Activated CD4-positive, alpha-beta T cell treated with anti-CD3 and anti-CD28 coated beads, Interleukin-2, amount 50 U/mL, for 24 hours (primary cell): ENCODE measurements around the gene CMSS1.

ENCODE experiments used
- DNase-seq, 2 donors: peaks; one replicate each; pipeline ENCODE4 v3.0.0-alpha.2; 2020; ENCODE audit warnings: low read depth in 1 of 2, low spot score in 1 of 2

CMSS1 gene

GRCh38 chr3:99873269-99874102, 55.8 kb downstream of the CMSS1 start:
- no peak for DNase-seq

DNA sequence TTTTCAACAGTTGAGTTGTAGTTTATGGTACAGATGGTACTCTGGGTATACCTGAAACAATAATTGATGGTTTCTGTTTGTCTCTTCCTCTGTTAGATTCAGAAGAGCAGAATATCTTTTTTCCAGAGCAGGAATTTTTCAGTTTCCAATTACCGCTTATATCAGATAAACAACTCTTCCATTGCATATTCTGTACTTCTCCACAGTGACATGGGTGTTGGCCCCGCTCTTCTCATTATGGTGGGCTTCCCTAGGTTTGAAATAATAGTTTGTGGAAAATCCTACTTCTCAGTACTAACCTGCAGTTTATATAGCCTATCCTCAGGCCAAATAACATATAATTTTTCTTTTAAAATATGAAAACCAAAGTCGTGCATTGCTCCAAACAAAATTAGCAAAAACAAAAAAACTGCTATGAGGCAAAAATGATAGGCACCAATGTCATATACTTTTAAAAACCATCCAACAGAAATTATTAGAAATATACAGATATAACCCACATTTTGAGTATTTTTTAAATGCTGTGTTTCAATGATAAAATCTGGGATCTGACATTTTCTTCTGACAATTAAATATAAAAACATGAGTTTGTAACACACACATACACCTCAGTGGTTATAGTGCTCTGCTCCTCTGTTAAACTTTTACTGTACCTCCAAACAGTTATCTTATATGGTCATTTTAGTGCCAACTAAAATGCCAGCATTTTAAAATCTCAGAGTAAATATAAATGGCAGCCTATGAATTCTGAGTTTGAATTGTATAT, 56.8 kb downstream of the CMSS1 start:
- no peak for DNase-seq

GRCh38 chr3:99875581-99875928, 57.9 kb downstream of the CMSS1 start:
- DNase-seq: no peak

- peak; percentile 19 to 29 for DNase-seq
Observed at GRCh38 chr3:99875929-99876841, 58.5 kb downstream of the CMSS1 start.

DNA sequence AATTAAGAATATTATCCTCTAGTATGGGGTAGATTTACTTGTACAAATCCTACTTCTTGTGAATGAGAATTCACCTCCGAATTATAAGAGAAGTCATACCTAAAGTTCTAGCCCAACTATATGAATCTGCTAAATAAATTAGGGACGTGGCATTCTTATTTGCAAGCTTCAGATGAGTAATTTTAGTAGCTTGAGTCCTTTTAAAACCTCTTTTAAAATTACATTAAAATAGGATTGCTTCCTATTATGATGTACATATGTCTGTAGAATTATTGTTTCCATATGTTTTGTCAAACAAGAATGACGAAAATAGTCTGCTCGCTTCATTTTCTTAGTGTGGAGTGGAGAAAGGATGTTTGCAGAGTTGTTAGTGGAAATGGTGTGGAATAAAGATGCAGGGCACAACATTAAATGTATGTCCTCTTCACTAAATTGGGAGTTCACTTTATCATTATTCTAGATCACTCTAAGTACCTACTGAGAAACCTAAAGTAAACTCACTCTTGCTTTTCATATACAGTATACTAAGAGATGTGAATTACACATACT, 59.4 kb downstream of the CMSS1 start:
- no peak for DNase-seq

GRCh38 chr3:99878005-99878404, 60.3 kb downstream of the CMSS1 start:
- DNase-seq: no peak

DNA sequence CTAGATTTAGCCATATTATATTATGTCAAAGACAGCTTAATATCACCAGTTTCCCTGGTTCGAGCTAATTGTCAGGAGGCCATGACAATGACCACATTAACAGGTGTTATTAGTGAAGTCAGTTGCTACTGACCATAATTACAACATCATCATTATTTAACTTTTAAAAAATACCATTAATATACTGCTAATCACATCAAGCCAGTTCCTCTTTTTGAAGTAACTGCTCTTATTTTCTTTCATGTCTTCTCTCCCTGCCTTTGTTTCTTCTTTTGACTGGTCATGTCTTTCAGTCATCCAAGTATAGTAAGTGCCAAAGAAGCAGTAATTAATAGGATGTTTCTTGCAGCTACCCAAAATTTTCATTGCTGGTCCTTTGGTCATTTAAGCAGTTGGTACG, 61.6 kb downstream of the CMSS1 start:
- DNase-seq: no peak

GRCh38 chr3:99881121-99881524, 63.5 kb downstream of the CMSS1 start:
- no peak for DNase-seq

DNA sequence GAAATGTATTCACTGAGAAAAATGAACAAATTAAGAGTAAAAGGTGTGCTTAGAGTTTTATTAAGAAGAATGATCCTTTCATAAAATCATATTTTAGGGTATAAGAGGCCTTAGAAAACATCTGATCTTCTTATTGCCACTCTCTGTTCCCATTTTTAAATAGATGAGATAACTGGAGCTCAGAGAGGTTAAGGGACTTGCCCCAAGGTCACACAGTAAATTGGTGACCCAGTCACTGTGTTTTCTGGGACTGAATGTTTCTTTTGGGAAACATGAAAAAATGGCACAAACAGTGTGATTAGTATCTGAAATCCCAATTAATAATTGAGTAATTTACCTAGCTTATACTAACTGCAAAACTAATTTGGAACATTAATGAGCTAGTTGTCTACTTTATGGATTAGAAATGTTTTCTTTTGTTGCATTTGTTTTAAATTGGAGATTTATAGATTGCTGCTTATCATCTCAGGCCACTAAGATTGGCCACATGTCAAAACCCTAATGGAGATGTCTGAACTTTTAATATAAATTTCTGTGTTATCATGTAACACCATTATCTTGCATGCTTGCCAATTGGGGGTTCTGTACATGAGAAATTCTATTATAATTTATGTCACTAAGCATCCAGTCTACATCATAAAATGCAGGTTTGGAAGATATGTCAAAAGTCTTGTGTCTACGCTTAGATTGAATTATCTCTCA, 64.9 kb downstream of the CMSS1 start:
- no peak for DNase-seq

DNA sequence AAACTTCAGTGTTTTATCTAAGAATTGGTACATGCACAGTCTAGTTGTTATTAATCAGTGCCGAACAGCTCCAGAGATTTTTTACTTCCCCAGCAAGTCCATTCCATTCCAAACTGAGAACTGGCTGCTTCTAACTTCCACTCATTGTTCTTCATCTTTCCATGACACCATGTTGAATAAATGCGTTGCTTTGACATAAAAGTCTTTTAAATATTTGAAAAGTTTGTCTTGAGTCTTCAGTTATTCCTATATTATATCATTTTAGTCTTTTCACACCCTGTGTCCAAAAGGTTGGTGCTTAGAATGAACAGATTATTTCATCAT, 65.4 kb downstream of the CMSS1 start:
- DNase-seq: no peak

GRCh38 chr3:99883693-99884092, 66.0 kb downstream of the CMSS1 start:
- no peak for DNase-seq

GRCh38 chr3:99884484-99884883, 66.8 kb downstream of the CMSS1 start:
- DNase-seq: no peak

- DNase-seq: no peak
Observed at GRCh38 chr3:99885085-99885484, 67.4 kb downstream of the CMSS1 start.

DNA sequence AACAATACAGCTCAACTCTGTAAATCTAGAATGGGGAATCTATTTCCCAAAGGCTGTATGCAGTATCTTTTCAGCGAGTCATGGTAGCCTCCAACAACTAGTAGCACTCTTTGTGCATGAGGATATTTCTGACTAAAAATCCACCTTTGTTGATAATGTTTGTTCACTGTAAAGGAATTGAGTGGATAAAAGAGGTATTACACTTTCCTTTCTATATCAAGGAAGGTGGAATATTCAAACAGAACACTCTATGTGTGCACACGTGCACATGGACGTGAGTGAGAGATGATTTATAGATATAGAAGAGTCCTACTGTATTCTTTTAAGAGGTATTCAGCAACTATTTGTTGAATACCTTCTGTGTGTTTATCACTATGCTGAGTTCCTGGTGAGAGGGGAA, 68.2 kb downstream of the CMSS1 start:
- no peak for DNase-seq

GRCh38 chr3:99891610-99892285, 74.1 kb downstream of the CMSS1 start:
- no peak for DNase-seq

DNA sequence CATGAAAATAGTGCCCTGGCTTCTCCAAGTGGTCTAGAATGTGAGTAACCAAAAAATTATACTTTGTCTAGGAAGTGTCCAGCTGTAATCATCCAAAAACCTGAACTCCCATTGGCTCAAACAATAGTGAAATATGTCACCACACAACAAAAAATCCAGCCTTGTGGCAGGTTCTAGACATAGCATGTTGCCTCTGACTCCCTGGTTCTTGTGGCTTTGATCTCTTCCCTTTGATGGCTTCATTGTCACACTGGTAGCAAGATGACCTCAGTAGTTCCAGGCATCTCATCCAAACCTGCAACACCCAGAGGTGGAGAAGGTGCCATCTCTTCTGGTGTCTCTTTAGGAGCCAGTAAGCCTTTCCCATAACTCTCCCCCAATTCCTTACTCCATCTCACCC, 74.7 kb downstream of the CMSS1 start:
- DNase-seq: no peak

GRCh38 chr3:99895131-99895696, 77.6 kb downstream of the CMSS1 start:
- DNase-seq: no peak

DNA sequence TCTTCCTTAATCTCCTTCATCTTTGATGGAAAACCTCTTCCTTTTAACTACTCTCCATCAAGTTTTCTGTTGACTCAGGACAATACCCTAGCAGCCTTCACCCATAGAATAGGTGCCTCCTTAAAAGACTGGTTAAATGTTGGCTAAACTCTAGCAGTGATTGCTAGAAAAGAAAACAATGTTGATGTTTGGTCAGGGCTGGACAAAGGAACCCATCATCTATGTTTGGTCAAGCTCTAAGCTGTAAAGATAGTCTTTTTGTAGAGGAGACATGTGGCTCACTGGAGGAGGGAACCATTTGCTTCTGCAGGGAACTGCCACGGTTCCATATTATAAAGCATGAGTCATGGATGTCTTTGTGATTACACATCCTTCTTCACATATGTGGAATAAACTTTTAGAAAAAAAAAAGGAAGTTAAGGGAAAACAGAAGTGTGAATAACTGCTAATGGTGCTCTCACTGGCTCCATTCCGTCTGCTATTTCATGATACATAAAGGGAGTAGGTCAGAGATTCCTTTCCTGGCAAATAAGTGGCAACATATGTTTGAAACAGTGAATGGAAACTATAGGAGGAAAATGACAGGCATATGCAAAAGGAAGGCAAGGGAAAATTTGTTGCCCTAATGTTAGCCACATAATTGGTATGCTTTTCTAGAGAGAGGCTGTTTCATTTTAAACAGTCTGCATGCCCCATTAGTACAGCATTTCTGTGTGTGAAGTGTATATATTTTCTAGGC, 78.2 kb downstream of the CMSS1 start:
- no peak for DNase-seq

DNA sequence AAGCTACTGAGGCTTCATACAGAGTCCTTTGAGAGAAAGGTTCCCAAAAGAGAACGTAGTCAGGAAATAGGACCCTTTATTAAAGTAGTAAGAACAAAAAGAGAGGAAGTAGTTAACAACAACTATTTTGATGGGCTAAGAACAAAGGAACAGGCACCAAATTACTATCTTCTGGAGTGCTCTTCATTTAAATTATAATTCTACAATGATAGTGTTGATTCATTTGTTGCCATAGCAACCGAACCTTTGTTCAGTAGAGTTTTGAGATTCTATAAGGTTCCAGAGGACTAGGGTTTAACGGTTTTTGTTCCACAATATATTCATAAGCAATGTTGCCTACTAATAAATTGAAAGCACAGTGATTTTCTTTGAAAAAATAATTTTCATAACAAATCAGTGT, 78.8 kb downstream of the CMSS1 start:
- DNase-seq: no peak
